A673 (cell line): ENCODE measurements around the gene ADAT1.

Source experiments
- EZH2 ChIP-seq: fragments of 200-600 bp; sonication (generic); IDR thresholded peaks from 2 replicates; pipeline ENCODE4 v1.6.1; 2017; ENCODE audit warnings: borderline replicate concordance, low read depth, mild to moderate bottlenecking, mixed read lengths, antibody characterized with exemption, low read length; ENCODE audit not compliant: poor library complexity, severe bottlenecking
- TF ChIP-seq, protein P1 (sequence below): fragments of 300-800, 200-600 bp; sonication (generic); conservative IDR thresholded peaks from 2 replicates; pipeline ENCODE4 v1.5.1; 2017; ENCODE audit warnings: low read depth, mild to moderate bottlenecking, antibody characterized with exemption, low read length, moderate library complexity, mixed read lengths

GRCh38 chr16:75555707-75556430 is 67.2 kb downstream of the ADAT1 start, which contains the start of gene TMEM231:
- TF ChIP-seq EZH2, result no peak
- TF ChIP-seq, protein P1, sequence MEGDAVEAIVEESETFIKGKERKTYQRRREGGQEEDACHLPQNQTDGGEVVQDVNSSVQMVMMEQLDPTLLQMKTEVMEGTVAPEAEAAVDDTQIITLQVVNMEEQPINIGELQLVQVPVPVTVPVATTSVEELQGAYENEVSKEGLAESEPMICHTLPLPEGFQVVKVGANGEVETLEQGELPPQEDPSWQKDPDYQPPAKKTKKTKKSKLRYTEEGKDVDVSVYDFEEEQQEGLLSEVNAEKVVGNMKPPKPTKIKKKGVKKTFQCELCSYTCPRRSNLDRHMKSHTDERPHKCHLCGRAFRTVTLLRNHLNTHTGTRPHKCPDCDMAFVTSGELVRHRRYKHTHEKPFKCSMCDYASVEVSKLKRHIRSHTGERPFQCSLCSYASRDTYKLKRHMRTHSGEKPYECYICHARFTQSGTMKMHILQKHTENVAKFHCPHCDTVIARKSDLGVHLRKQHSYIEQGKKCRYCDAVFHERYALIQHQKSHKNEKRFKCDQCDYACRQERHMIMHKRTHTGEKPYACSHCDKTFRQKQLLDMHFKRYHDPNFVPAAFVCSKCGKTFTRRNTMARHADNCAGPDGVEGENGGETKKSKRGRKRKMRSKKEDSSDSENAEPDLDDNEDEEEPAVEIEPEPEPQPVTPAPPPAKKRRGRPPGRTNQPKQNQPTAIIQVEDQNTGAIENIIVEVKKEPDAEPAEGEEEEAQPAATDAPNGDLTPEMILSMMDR, result no peak
